SK-N-SH (cell line): ENCODE measurements around the gene P3H2.

Experiments used
- CTCF ChIP-seq: fragments of 200-600 bp; sonication (generic); IDR thresholded peaks from 2 replicates; pipeline ENCODE4 v1.6.1; 2017; ENCODE audit warnings: antibody characterized with exemption, mild to moderate bottlenecking, moderate library complexity
- EP300 ChIP-seq, 2 experiments: IDR thresholded peaks; 2 replicates each; pipeline versions ENCODE4 v1.4.0 to v1.6.1; 2012; ENCODE audit warnings: borderline replicate concordance in 1 of 2, low read depth in 1 of 2, low read length in 1 of 2
- MEF2A ChIP-seq: IDR thresholded peaks from 2 replicates; pipeline ENCODE4 v1.4.0; 2012; ENCODE audit warnings: low read depth, borderline replicate concordance
- NFIC ChIP-seq: IDR thresholded peaks from 2 replicates; pipeline ENCODE4 v1.4.0; 2012; ENCODE audit warnings: borderline replicate concordance
- POLR2AphosphoS5 ChIP-seq: IDR thresholded peaks from 2 replicates; pipeline ENCODE4 v1.6.1; 2012; ENCODE audit warnings: low read depth, low read length
- SMC3 ChIP-seq: IDR thresholded peaks from 2 replicates; pipeline ENCODE4 v1.6.1; 2012; ENCODE audit warnings: low read depth, low read length, improper control_type of control experiment
- TF ChIP-seq, protein P1 (sequence below): fragments of 150-350 bp; IDR thresholded peaks from 2 replicates; pipeline ENCODE4 v1.6.1; 2017; ENCODE audit warnings: antibody characterized with exemption, low read length, low read depth, borderline replicate concordance

DNA sequence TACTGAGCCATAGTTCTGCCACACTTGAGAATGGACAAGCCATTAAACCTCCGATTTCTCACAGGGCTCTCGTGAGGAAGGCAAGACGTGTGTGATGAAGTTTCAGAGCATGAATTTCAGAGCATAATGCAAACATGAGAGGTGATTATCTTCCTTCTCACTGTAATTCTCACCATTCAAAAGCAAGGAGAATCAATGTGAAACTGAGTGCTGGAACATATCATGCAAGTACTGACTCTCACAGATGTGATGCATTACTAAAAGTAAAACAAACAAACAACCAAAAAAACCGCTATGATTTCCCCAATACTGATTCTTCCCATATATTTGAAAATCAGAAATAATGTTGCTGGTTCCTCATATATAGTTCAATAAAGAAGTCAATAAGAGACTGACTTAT, 23.7 kb downstream of the P3H2 start:
- TF ChIP-seq MEF2A (no peak), POLR2AphosphoS5 (no peak), CTCF (no peak), EP300 (IDR thresholded peaks at IDR 0.05; ENCODE audit: borderline replicate concordance in 1 of 2, low read depth in 1 of 2, low read length in 1 of 2) (no peak), SMC3 (no peak), NFIC (no peak)
- TF ChIP-seq, protein P1, sequence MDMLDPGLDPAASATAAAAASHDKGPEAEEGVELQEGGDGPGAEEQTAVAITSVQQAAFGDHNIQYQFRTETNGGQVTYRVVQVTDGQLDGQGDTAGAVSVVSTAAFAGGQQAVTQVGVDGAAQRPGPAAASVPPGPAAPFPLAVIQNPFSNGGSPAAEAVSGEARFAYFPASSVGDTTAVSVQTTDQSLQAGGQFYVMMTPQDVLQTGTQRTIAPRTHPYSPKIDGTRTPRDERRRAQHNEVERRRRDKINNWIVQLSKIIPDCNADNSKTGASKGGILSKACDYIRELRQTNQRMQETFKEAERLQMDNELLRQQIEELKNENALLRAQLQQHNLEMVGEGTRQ: no peak
